Panc1 (cell line): ENCODE measurements around the gene ZNF804B. TPM values are rescaled to one million over a fixed set of nuclear protein-coding genes. Genes with fewer than 3 reads are reported as not detected.

Experiments
- ATAC-seq: fragments of 200-7000 bp; cut with Tn5 transposase; 2 replicates; pipeline ENCODE4 v1.9.1; 2020; ENCODE audit warnings: mild to moderate bottlenecking, moderate library complexity
- Bru-seq: library from RNA; stranded (reverse); fragments of 400-500 nt; gene quantifications from one replicate; lab custom pipeline; 2021; lab: Mats Ljungman, UMichigan
- BruChase-seq, 2 experiments: library from RNA; stranded (reverse); fragments of 400-500 nt; gene quantifications; one replicate each; lab custom pipeline; 2021; lab: Mats Ljungman, UMichigan
- BruUV-seq: library from RNA; stranded (reverse); fragments of 400-500 nt; replicated peaks from 2 replicates; lab custom pipeline; 2021; lab: Mats Ljungman, UMichigan
- CTCF ChIA-PET: fragments of 300-600 bp; sonication (Branson Sonifier 250); formaldehyde crosslinking; loops from one replicate; lab custom pipeline; 2022; ENCODE audit warnings: antibody characterized with exemption; lab: Charles Lee
- POLR2A ChIA-PET: fragments of 300-600 bp; sonication (Branson Sonifier 250); formaldehyde crosslinking; loops from one replicate; lab custom pipeline; 2022; ENCODE audit warnings: antibody characterized with exemption; lab: Charles Lee
- DNase-seq: peaks from one replicate; pipeline ENCODE4 v3.0.0-alpha.2; 2010; ENCODE audit warnings: low read depth, low spot score
- H3K27ac ChIP-seq: 2 replicates; pipeline ENCODE4 v1.5.1; 2011; ENCODE audit warnings: mild to moderate bottlenecking, low read length, inconsistent platforms
- H3K27me3 ChIP-seq: fragments of 200-500 bp; sonication (Bioruptor generic); 2 replicates; pipeline ENCODE4 v1.6.0; 2014; ENCODE audit warnings: low read length, inconsistent platforms; ENCODE audit not compliant: control insufficient read depth, insufficient read depth
- H3K36me3 ChIP-seq: fragments of 200-500 bp; sonication (Bioruptor generic); 2 replicates; pipeline ENCODE4 v1.5.1; 2014; ENCODE audit warnings: inconsistent platforms, mild to moderate bottlenecking, low read length, moderate library complexity; ENCODE audit not compliant: control insufficient read depth, insufficient read depth
- H3K4me1 ChIP-seq: 2 replicates; pipeline ENCODE4 v1.5.1; 2011; ENCODE audit warnings: inconsistent platforms, mild to moderate bottlenecking, low read length, moderate library complexity; ENCODE audit not compliant: control insufficient read depth, insufficient read depth
- H3K4me3 ChIP-seq, 2 experiments: 2 replicates each; pipeline ENCODE4 v1.5.1; 2011 to 2012; ENCODE audit warnings: low read depth in 2 of 2, low read length in 2 of 2, mild to moderate bottlenecking in 2 of 2, inconsistent platforms in 1 of 2, moderate library complexity in 1 of 2
- H3K9me3 ChIP-seq: fragments of 200-500 bp; sonication (Bioruptor generic); 2 replicates; pipeline ENCODE4 v1.5.1; 2014; ENCODE audit warnings: low read depth, mild to moderate bottlenecking, inconsistent platforms, low read length, moderate library complexity; ENCODE audit not compliant: control insufficient read depth, insufficient read depth
- CTCF ChIP-seq: fragments of 450-650 bp; IDR thresholded peaks from 2 replicates; pipeline ENCODE4 v1.5.1; 2017; ENCODE audit warnings: mild to moderate bottlenecking
- POLR2AphosphoS5 ChIP-seq: IDR thresholded peaks from 2 replicates; pipeline ENCODE4 v1.6.1; 2012; ENCODE audit warnings: mild to moderate bottlenecking, low read depth, low read length, moderate library complexity
- REST ChIP-seq, 2 experiments: IDR thresholded peaks; 2 replicates each; pipeline ENCODE4 v1.6.1; 2011 to 2012; ENCODE audit warnings: low read depth in 2 of 2, control low read depth in 1 of 2, low read length in 1 of 2, mild to moderate bottlenecking in 1 of 2, moderate library complexity in 1 of 2; ENCODE audit not compliant: insufficient read depth in 1 of 2
- SIN3A ChIP-seq: IDR thresholded peaks from 2 replicates; pipeline ENCODE4 v1.6.1; 2012; ENCODE audit warnings: low read depth, mild to moderate bottlenecking, low read length, moderate library complexity, borderline replicate concordance; ENCODE audit not compliant: insufficient read depth
- TCF7L2 ChIP-seq: IDR thresholded peaks from 2 replicates; pipeline ENCODE4 v1.6.1; 2011; ENCODE audit warnings: mild to moderate bottlenecking, low read depth, low read length, inconsistent platforms
- in situ Hi-C: cut with HindIII; loops from 2 replicates; pipeline ENCODE4 v1.10.0; 2016; ENCODE audit warnings: low sequenced_read_pairs, low pct_unique_long_range_greater_than_20kb
- intact Hi-C: fragments of 100-400 bp; cut with micrococcal nuclease; formaldehyde crosslinking; loops from one replicate; pipeline ENCODE4 v1.10.0; 2022; ENCODE audit not compliant: unreplicated experiment
- long read RNA-seq: library from polyadenylated mRNA; unstranded; transcript quantifications from one replicate; pipeline ENCODE4 v2.0.0, GENCODE V29; 2021; ENCODE audit not compliant: unreplicated experiment
- polyA plus RNA-seq: library from polyadenylated mRNA; unstranded; fragments of >200 nt; gene quantifications from one replicate; pipeline ENCODE4 v1.2.1, GENCODE V29; 2012; ENCODE audit warnings: missing spikeins; ENCODE audit not compliant: insufficient read length
- total RNA-seq: library from RNA; stranded (reverse); gene quantifications from one replicate; pipeline ENCODE4 v1.2.1, GENCODE V29; 2021; ENCODE audit not compliant: unreplicated experiment

ZNF804B gene
- total RNA-seq (not detected), Bru-seq, nascent RNA (percentile 2 among the genes with signal in this experiment), BruChase-seq, experiment 1, labeled RNA remaining after a 2-hour chase (percentile 1 among the genes with signal in this experiment), BruChase-seq, experiment 2, labeled RNA remaining after a 6-hour chase (percentile 1 among the genes with signal in this experiment)
- polyA plus RNA-seq = not detected
- long read RNA-seq = 0 reads

- in situ Hi-C loops (no loop called here), intact Hi-C loops (no loop called here)
- Histone ChIP-seq H3K27me3 (peaks cover 24% of the 10 kb centered on the region), H3K4me1 (no peaks in the 10 kb centered on the region), H3K27ac (no peak within 1 kb of the TSS), H3K36me3 (peaks cover 3% of the 10 kb centered on the region; the same call in 1 of the 2 replicates), H3K4me3 (peak within 1 kb of the TSS; percentile 27 to 38), H3K9me3 (no peaks in the 10 kb centered on the region)
- ATAC-seq = peak; percentile 86
- TF ChIP-seq REST (IDR thresholded peaks at IDR 0.05; ENCODE audit: insufficient read depth in 1 of 2, low read depth in 2 of 2, low read length in 1 of 2) = no peak
- peak; percentile 16; the same call in 1 of the 2 replicates for TF ChIP-seq CTCF
- ChIA-PET POLR2A (no interaction called here), CTCF (no interaction called here)
- no peak for DNase-seq
- BruUV-seq = no TSS peak
Observed at GRCh38 chr7:88759230-88760135, at the start of gene ZNF804B. Gene ZNF804B, plus strand, starts transcription at chr7:88759700. Its CDS starts 277 bp downstream, at chr7:88759977.

- ChIA-PET POLR2A (no interaction called here), CTCF (no interaction called here)
- intact Hi-C loops (no loop called here), in situ Hi-C loops (no loop called here)
- Histone ChIP-seq H3K4me3 (no peak overlapping the region), H3K36me3 (no peaks in the 10 kb centered on the region), H3K9me3 (no peaks in the 10 kb centered on the region), H3K27ac (no peak overlapping the region), H3K4me1 (no peaks in the 10 kb centered on the region), H3K27me3 (no peaks in the 10 kb centered on the region)
- BruUV-seq = no TSS peak
- TF ChIP-seq TCF7L2 = no peak
- no peak for TF ChIP-seq POLR2AphosphoS5
- TF ChIP-seq REST (IDR thresholded peaks at IDR 0.05; ENCODE audit: insufficient read depth in 1 of 2, low read depth in 2 of 2, low read length in 1 of 2) = no peak
- no peak for TF ChIP-seq SIN3A
- no peak for TF ChIP-seq CTCF
- no peak for ATAC-seq
- no peak for DNase-seq
Observed at GRCh38 chr7:88735920-88736319, 23.6 kb upstream of the ZNF804B start.
